H9 (cell line): ENCODE measurements around the gene RHBDF1. TPM values are rescaled to one million over a fixed set of nuclear protein-coding genes. Genes with fewer than 3 reads are reported as not detected.

Experiments used
- DNase-seq: peaks from one replicate; pipeline ENCODE4 v3.0.0-alpha.2; 2017
- H2AFZ ChIP-seq: one replicate; pipeline ENCODE4 v1.6.1; 2013; ENCODE audit warnings: mild to moderate bottlenecking, low read length, control low read depth, moderate library complexity
- H2AK5ac ChIP-seq: 2 replicates; pipeline ENCODE4 v1.6.1; 2013; ENCODE audit warnings: low read length, control low read depth, mixed read lengths; ENCODE audit not compliant: insufficient read length
- H2BK120ac ChIP-seq: one replicate; pipeline ENCODE4 v1.6.1; 2013; ENCODE audit warnings: low read depth, mild to moderate bottlenecking, low read length, control low read depth, inconsistent platforms; ENCODE audit not compliant: poor library complexity, severe bottlenecking
- H2BK12ac ChIP-seq: 2 replicates; pipeline ENCODE4 v1.6.1; 2013; ENCODE audit warnings: low read length, control low read depth, mixed read lengths, low read depth; ENCODE audit not compliant: insufficient read length
- H2BK15ac ChIP-seq: 2 replicates; pipeline ENCODE4 v1.6.1; 2013; ENCODE audit warnings: low read depth, low read length, control low read depth
- H2BK20ac ChIP-seq: one replicate; pipeline ENCODE4 v1.6.1; 2013; ENCODE audit warnings: low read depth, mild to moderate bottlenecking, low read length, control low read depth, inconsistent platforms; ENCODE audit not compliant: poor library complexity, severe bottlenecking
- H2BK5ac ChIP-seq: 2 replicates; pipeline ENCODE4 v1.6.1; 2013; ENCODE audit warnings: low read length, control low read depth, mixed read lengths; ENCODE audit not compliant: insufficient read length
- H3K14ac ChIP-seq: 2 replicates; pipeline ENCODE4 v1.6.1; 2013; ENCODE audit warnings: low read length, control low read depth; ENCODE audit not compliant: insufficient read depth
- H3K18ac ChIP-seq: 2 replicates; pipeline ENCODE4 v1.6.1; 2013; ENCODE audit warnings: low read depth, mild to moderate bottlenecking, mixed read lengths, low read length, control low read depth; ENCODE audit not compliant: insufficient read length
- H3K23ac ChIP-seq: 2 replicates; pipeline ENCODE4 v1.6.1; 2013; ENCODE audit warnings: low read length, control low read depth, mixed read lengths, low read depth; ENCODE audit not compliant: insufficient read length
- H3K23me2 ChIP-seq: 2 replicates; pipeline ENCODE4 v1.6.1; 2013; ENCODE audit warnings: low read depth, mild to moderate bottlenecking, mixed read lengths, low read length, control low read depth; ENCODE audit not compliant: insufficient read length, poor library complexity, severe bottlenecking
- H3K27ac ChIP-seq: 2 replicates; pipeline ENCODE4 v1.5.1; 2013; ENCODE audit warnings: low read length, control low read depth, mixed read lengths, low read depth; ENCODE audit not compliant: insufficient read length
- H3K27me3 ChIP-seq: 2 replicates; pipeline ENCODE4 v1.6.1; 2013; ENCODE audit warnings: low read length, control low read depth, inconsistent platforms; ENCODE audit not compliant: insufficient read depth
- H3K4ac ChIP-seq: 2 replicates; pipeline ENCODE4 v1.6.1; 2013; ENCODE audit warnings: low read depth, mild to moderate bottlenecking, control low read depth, inconsistent platforms, low read length, moderate library complexity
- H3K4me1 ChIP-seq: 2 replicates; pipeline ENCODE4 v1.6.1; 2013; ENCODE audit warnings: low read length, control low read depth, inconsistent platforms; ENCODE audit not compliant: insufficient read depth
- H3K4me2 ChIP-seq: 2 replicates; pipeline ENCODE4 v1.6.1; 2013; ENCODE audit warnings: low read length, control low read depth, mixed read lengths; ENCODE audit not compliant: insufficient read length, insufficient read depth
- H3K56ac ChIP-seq: 2 replicates; pipeline ENCODE4 v1.6.1; 2013; ENCODE audit warnings: low read depth, mild to moderate bottlenecking, mixed read lengths, low read length, control low read depth; ENCODE audit not compliant: insufficient read length
- H3K79me1 ChIP-seq: 2 replicates; pipeline ENCODE4 v1.6.1; 2013; ENCODE audit warnings: low read depth, mild to moderate bottlenecking, moderate library complexity, low read length, control low read depth, inconsistent platforms; ENCODE audit not compliant: insufficient read depth, poor library complexity, severe bottlenecking
- H3K79me2 ChIP-seq: 2 replicates; pipeline ENCODE4 v1.6.1; 2013; ENCODE audit warnings: low read length, control low read depth, inconsistent platforms; ENCODE audit not compliant: insufficient read depth
- H3K9ac ChIP-seq: 2 replicates; pipeline ENCODE4 v1.6.1; 2013; ENCODE audit warnings: low read length, control low read depth, mixed read lengths; ENCODE audit not compliant: insufficient read length; ENCODE audit errors: extremely low read depth
- H3K9me3 ChIP-seq: one replicate; pipeline ENCODE4 v1.6.1; 2013; ENCODE audit warnings: low read depth, low read length, inconsistent platforms; ENCODE audit not compliant: control insufficient read depth
- H3T11ph ChIP-seq: one replicate; pipeline ENCODE4 v1.6.1; 2013; ENCODE audit warnings: mild to moderate bottlenecking, low read length, control low read depth, inconsistent platforms
- H4K20me1 ChIP-seq: one replicate; pipeline ENCODE4 v1.6.1; 2013; ENCODE audit not compliant: control insufficient read depth, insufficient read length, insufficient read depth
- H4K5ac ChIP-seq: 2 replicates; pipeline ENCODE4 v1.6.1; 2013; ENCODE audit warnings: low read depth, mild to moderate bottlenecking, mixed read lengths, low read length, control low read depth; ENCODE audit not compliant: insufficient read length
- H4K8ac ChIP-seq: replicated peaks from 2 replicates; pipeline ENCODE4 v1.6.1; 2013; ENCODE audit warnings: low read length, control low read depth, mixed read lengths, low read depth; ENCODE audit not compliant: insufficient read length
- H4K91ac ChIP-seq: 2 replicates; pipeline ENCODE4 v1.6.1; 2013; ENCODE audit warnings: low read depth, mild to moderate bottlenecking, moderate library complexity, mixed read lengths, low read length, control low read depth; ENCODE audit not compliant: insufficient read length
- H3K27ac Mint-ChIP-seq, 3 experiments: 2 replicates in 2 of 3; 3 replicates in 1 of 3; pipeline ENCODE4 v1.8.0; 2020 to 2021; ENCODE audit warnings: mixed read lengths in 3 of 3, mild to moderate bottlenecking in 1 of 3, moderate library complexity in 1 of 3
- H3K27me3 Mint-ChIP-seq: 2 replicates; pipeline ENCODE4 v1.8.0; 2021; ENCODE audit warnings: low read depth, mild to moderate bottlenecking, moderate library complexity, mixed read lengths
- H3K36me3 Mint-ChIP-seq, 3 experiments: 2 replicates in 2 of 3; 3 replicates in 1 of 3; pipeline ENCODE4 v1.8.0; 2020 to 2021; ENCODE audit warnings: low read depth in 3 of 3, mixed read lengths in 3 of 3; ENCODE audit not compliant: insufficient read depth in 1 of 3
- H3K4me1 Mint-ChIP-seq, 2 experiments: 2 replicates each; pipeline ENCODE4 v1.8.0; 2020; ENCODE audit warnings: mixed read lengths in 2 of 2
- H3K4me3 Mint-ChIP-seq, 2 experiments: 2 replicates in 1 of 2; 3 replicates in 1 of 2; pipeline ENCODE4 v1.8.0; 2020 to 2021; ENCODE audit warnings: mild to moderate bottlenecking in 2 of 2, mixed read lengths in 2 of 2, moderate library complexity in 1 of 2
- H3K9me3 Mint-ChIP-seq, 2 experiments: 2 replicates in 1 of 2; 3 replicates in 1 of 2; pipeline ENCODE4 v1.8.0; 2020; ENCODE audit warnings: mild to moderate bottlenecking in 2 of 2, mixed read lengths in 2 of 2, moderate library complexity in 1 of 2
- WGBS: extraction: QIAGEN DNeasy Blood & Tissue Kit; methylation state at CpG from one replicate; pipeline ENCODE4 v1.1.7; 2013; ENCODE audit warnings: missing lambda C conversion rate, low lambda C conversion rate, mixed read lengths; ENCODE audit not compliant: insufficient read length; ENCODE audit errors: extremely low coverage; 5-methylcytosine and 5-hydroxymethylcytosine counted together
- total RNA-seq: library from RNA; stranded (reverse); gene quantifications from 2 replicates; pipeline ENCODE4 v1.2.1, GENCODE V29; 2021
- TF ChIP-seq, protein P1 (sequence below): fragments of 200-600 bp; sonication (generic); conservative IDR thresholded peaks from 3 replicates; pipeline ENCODE4 v1.8.0; 2021; ENCODE audit warnings: antibody characterized with exemption, mild to moderate bottlenecking

The RHBDF1 gene
- total RNA-seq, 1 experiment from 2014 or later: 34.6 TPM

DNA sequence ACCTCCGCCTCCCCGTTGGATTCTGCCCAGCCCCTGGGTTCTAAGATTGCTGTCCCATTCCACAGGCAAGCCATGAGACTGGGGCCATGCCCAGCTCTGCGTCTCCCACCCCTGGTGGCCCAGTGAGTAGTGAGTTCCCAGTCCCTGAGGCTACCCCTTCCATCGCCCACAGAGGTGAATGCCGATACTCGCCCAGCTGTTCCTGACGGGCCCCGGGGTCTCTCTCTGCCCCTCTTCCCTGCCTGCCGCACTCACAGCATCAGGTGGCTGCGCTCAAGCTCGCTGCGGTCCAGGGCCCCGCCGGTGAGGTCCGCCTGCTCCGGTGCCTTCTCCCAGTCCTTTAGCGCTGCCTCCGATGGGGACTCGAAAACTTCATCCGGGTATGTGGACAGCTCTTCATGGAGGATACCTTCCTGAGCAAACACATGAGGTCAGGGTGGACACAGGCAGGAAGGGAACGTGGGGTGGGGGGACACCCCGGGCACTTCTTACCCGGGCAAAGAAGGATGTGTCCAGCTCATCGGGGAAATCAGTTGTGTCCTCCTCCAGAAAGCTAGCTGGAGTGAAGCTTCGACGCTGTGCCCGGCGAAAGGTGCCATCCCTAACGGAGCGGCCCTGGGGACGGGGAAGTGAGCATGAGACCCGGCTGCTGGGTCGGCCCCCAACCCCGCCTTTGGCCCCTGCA is 10.0 kb downstream of the RHBDF1 start:
- H3K27ac Mint-ChIP-seq: no peak overlapping the region
- no peak overlapping the region for H3K4me3 Mint-ChIP-seq
- no peak for DNase-seq
- Histone ChIP-seq H3K56ac (no peak overlapping the region), H3K4ac (no peak overlapping the region), H3K23ac (no peak overlapping the region), H3K14ac (no peak overlapping the region), H2BK12ac (no peak overlapping the region), H2BK120ac (no peak overlapping the region), H3K9me3 (no peaks in the 10 kb centered on the region), H4K20me1 (no peaks in the 10 kb centered on the region), H3K18ac (no peak overlapping the region), H2AK5ac (no peak overlapping the region), H3K79me1 (no peaks in the 10 kb centered on the region), H4K91ac (no peak overlapping the region), H3K79me2 (no peaks in the 10 kb centered on the region), H2AFZ (no peak overlapping the region), H2BK5ac (no peak overlapping the region), H3K4me1 (no peaks in the 10 kb centered on the region), H4K8ac (no peak overlapping the region), H3K9ac (no peak overlapping the region), H2BK20ac (no peak overlapping the region), H3K27me3 (no peaks in the 10 kb centered on the region), H2BK15ac (no peak overlapping the region), H4K5ac (no peak overlapping the region), H3K23me2 (no peaks in the 10 kb centered on the region), H3K4me2 (no peak overlapping the region), H3K27ac (no peak overlapping the region), H3T11ph (no peak overlapping the region)
- TF ChIP-seq, protein P1, sequence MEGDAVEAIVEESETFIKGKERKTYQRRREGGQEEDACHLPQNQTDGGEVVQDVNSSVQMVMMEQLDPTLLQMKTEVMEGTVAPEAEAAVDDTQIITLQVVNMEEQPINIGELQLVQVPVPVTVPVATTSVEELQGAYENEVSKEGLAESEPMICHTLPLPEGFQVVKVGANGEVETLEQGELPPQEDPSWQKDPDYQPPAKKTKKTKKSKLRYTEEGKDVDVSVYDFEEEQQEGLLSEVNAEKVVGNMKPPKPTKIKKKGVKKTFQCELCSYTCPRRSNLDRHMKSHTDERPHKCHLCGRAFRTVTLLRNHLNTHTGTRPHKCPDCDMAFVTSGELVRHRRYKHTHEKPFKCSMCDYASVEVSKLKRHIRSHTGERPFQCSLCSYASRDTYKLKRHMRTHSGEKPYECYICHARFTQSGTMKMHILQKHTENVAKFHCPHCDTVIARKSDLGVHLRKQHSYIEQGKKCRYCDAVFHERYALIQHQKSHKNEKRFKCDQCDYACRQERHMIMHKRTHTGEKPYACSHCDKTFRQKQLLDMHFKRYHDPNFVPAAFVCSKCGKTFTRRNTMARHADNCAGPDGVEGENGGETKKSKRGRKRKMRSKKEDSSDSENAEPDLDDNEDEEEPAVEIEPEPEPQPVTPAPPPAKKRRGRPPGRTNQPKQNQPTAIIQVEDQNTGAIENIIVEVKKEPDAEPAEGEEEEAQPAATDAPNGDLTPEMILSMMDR: no peak
- no CpG with 5 or more reads among the region's 34 CpGs for WGBS
- no peaks in the 10 kb centered on the region for H3K9me3 Mint-ChIP-seq
- peaks cover 1% of the 10 kb centered on the region; the same call in 1 of the 2 replicates for H3K27me3 Mint-ChIP-seq
- H3K36me3 Mint-ChIP-seq: peaks cover 20 to 48% (median 44%) of the 10 kb centered on the region in 3 experiments; a peak in 6 of 7 replicates
- peaks cover 4 to 8% of the 10 kb centered on the region in 2 experiments for H3K4me1 Mint-ChIP-seq
